HG03280 (cell line): ENCODE data around the gene RAB9A.
"Not testable (repeated sequence)": the region's sequence is repeated elsewhere in the genome, so short reads cannot be mapped to it uniquely, and the experiment has no call there.

Experiments used
- ATAC-seq: cut with Tn5 transposase; IDR thresholded peaks from one replicate; pipeline ENCODE4 v1.9.1; 2021; ENCODE audit warnings: mild to moderate bottlenecking, moderate library complexity; ENCODE audit not compliant: unreplicated experiment

RAB9A gene, protein sequence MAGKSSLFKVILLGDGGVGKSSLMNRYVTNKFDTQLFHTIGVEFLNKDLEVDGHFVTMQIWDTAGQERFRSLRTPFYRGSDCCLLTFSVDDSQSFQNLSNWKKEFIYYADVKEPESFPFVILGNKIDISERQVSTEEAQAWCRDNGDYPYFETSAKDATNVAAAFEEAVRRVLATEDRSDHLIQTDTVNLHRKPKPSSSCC

GRCh38 chrX:13688958-13689740 lies at the start of gene RAB9A:
RAB9A (plus strand) TSS chrX:13689128; CDS start chrX:13708747, 19,619 bp downstream.
- ATAC-seq = peak; percentile 83

DNA sequence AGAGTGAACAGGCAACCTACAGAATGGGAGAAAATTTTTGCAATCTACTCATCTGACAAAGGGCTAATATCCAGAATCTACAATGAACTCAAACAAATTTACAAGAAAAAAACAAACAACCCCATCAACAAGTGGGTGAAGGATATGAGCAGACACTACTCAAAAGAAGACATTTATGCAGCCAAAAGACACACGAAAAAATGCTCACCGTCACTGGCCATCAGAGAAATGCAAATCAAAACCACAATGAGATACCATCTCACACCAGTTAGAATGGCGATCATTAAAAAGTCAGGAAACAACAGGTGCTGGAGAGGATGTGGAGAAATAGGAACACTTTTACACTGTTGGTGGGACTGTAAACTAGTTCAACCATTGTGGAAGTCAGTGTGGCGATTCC lies 47.2 kb upstream of the RAB9A start:
- not testable (repeated sequence) for ATAC-seq

GRCh38 chrX:13645464-13646153 lies 43.3 kb upstream of the RAB9A start:
- no peak for ATAC-seq

DNA sequence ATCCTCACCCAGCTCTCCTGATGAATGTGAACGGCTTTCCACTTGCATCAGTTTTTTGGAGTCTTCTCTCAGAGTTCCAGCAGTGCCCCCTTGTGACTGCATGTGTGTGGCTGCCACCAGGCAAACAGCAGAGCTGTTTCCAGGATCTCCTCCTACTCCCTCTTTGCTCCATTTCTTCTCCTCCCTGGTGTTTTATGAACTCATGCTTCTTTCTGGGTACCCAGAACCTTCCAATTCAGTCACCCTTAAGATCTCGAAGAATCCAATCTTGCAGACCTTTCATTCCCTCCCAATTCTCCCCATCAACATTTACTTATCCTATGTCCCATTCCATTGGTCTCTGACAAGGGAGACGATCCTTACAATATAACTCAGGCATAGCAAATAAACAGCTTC lies 42.8 kb upstream of the RAB9A start:
- ATAC-seq = no peak

DNA sequence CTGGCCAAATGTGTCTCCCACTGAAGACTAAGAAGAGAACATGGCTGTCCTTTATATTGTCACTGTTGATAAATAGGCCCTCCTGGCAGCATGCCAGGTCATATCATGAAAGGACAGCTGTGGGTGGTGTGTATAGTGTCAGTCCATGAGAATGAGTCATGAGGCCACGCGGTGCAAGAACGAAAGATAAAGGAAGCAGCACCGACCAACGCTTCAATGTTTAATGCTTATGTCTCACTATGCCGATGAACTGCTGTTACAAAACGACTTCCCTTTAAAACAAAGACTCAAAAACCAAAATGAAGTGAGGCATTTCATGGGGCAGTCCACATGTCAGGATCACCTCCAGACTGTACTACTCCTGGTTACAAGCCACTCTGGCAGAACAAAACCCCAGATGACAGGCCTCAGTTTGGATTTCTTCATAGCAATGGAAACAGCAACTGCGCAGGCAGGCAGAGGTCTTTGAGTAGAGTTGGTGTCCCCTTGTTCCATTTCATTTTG lies 41.2 kb upstream of the RAB9A start:
- ATAC-seq = no peak

- not testable (repeated sequence) for ATAC-seq
Measured at GRCh38 chrX:13648336-13648735, 40.6 kb upstream of the RAB9A start.

DNA sequence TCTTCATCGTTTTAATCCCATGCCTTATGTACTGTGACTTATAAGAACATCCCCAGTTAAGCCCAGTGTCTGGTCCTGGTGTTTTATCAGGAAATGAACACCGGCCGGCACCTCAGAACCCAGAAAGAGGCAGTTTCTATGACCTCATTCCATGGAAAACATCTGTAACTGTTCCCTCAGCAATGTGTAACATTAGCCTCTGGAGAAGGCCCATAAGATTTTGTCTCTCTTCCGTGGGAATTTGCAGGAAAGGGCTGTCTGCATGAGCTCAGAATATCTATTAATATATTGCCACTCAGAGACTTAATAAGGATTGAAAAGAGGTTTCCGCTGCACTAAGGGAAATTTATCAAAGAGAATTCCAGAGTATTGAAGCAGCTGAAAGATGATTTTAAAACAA lies 39.1 kb upstream of the RAB9A start:
- no peak for ATAC-seq

DNA sequence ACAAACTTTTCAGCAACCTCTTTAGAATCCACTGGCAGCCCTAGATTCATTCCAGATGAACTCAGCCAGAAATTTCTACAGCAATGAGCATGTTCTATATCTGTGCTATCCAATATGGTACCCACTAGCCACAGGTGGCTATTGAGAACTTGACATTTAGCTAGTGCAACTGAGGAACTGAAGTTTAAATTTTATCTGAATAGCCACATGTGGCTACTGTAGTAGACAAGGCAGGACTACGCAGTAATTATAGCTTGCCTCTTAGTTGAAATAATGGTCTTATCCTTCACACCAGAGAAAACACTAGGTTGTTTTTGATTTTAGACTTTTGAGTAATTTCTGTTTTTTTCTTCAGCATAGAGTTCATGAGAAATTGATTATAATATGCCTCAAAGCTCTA lies 38.6 kb upstream of the RAB9A start:
- ATAC-seq = no peak

GRCh38 chrX:13651150-13651549 lies 37.8 kb upstream of the RAB9A start:
- ATAC-seq = no peak

DNA sequence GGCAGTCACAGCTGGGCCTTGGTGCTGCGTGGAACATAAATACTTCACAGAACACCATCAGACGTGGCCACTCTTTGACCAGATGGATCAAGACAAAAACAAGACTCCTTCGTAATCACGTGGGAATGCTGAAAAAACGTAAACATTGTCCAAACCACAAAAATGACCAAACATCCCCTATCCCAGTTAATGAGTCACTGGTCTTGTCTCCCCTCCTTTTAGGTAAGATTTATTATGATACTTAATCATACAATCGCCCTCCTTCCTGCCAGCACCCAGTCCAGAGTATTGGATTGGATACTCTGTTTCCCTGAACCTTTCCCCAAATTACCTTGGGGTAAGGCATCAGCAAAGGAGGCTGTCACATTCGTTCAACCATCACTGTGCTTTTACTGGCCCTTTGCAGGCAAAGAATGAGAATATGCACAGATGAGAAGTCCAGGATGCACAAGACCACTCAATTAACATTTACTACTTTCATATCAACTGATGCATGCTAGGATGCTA lies 36.6 kb upstream of the RAB9A start:
- ATAC-seq = no peak

- ATAC-seq = peak; percentile 95
Measured at GRCh38 chrX:13652850-13653693, 35.9 kb upstream of the RAB9A start, which contains the start of gene TCEANC. TCEANC (plus strand) TSS chrX:13653141; CDS start chrX:13662509, 9,368 bp downstream.

DNA sequence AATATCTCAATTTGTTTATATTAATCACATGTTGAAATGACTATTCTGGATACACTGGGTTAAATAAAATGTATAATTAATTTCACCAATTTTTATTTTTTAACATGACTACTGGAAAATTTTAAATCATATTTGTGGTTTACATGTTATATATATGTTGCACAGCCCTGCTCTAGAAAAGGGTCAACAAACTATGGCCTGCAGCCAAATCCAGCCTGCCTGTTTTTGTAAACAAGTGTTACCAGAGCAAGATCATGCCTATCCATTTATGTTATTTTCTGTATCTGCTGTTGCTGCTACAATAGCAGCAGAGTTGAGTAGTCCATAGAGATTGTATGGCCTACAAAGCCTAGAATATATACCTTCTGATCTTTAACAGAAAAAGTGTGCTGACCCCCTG lies 34.8 kb upstream of the RAB9A start:
- ATAC-seq = no peak

GRCh38 chrX:13655674-13656073 lies 33.3 kb upstream of the RAB9A start:
- ATAC-seq = no peak

DNA sequence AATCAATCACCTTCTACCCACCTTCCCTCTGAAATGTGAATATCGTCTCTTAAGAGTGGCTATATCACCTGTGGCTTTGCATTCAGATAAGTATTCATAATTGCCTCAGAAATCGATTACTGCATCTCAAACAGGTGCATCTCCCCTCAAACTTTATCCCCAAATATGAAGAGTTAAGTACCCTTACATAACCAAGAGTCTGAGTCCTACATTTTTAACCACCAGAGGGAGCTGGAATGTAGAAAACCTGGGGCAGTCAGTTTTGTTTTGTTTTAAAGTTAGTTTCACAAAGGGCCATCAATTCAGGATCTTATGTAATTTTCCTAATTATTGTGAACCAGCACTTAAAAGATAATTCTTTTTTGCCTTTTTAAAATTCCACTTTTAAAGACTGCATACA lies 30.3 kb upstream of the RAB9A start:
- ATAC-seq = no peak

- no peak for ATAC-seq
Measured at GRCh38 chrX:13659063-13659462, 29.9 kb upstream of the RAB9A start.

GRCh38 chrX:13661735-13662288 lies 27.1 kb upstream of the RAB9A start:
- peak; percentile 24 for ATAC-seq

- ATAC-seq = peak; percentile 63
Measured at GRCh38 chrX:13662355-13662791, 26.6 kb upstream of the RAB9A start.

- no peak for ATAC-seq
Measured at GRCh38 chrX:13664020-13664419, 24.9 kb upstream of the RAB9A start.

GRCh38 chrX:13666836-13667235 lies 22.1 kb upstream of the RAB9A start:
- ATAC-seq = no peak

GRCh38 chrX:13667919-13668318 lies 21.0 kb upstream of the RAB9A start:
- ATAC-seq = no peak
